GM12891 (cell line): ENCODE data around the gene PLCXD1.
"Not testable (repeated sequence)": the region's sequence is repeated elsewhere in the genome, so short reads cannot be mapped to it uniquely, and the experiment has no call there.

Experiments used
- PAX5 ChIP-seq: IDR thresholded peaks from 2 replicates; pipeline ENCODE4 v1.6.1; 2011; ENCODE audit warnings: low read length, moderate library complexity, mild to moderate bottlenecking; ENCODE audit not compliant: insufficient read depth, severe bottlenecking
- POLR2A ChIP-seq: IDR thresholded peaks from 2 replicates; pipeline ENCODE4 v1.6.1; 2011; ENCODE audit warnings: low read depth, low read length, control low read depth
- POLR2AphosphoS5 ChIP-seq: IDR thresholded peaks from 2 replicates; pipeline ENCODE4 v1.6.1; 2011; ENCODE audit warnings: low read depth, low read length, control low read depth
- POU2F2 ChIP-seq: IDR thresholded peaks from 2 replicates; pipeline ENCODE4 v1.6.1; 2011; ENCODE audit warnings: low read depth, mild to moderate bottlenecking, control low read depth, low read length, moderate library complexity
- SPI1 ChIP-seq: IDR thresholded peaks from 2 replicates; pipeline ENCODE4 v1.6.1; 2011; ENCODE audit warnings: low read depth, low read length, control low read depth
- TAF1 ChIP-seq: IDR thresholded peaks from 2 replicates; pipeline ENCODE4 v1.6.1; 2011; ENCODE audit warnings: low read depth, low read length, control low read depth

- TF ChIP-seq POLR2A, TAF1, POLR2AphosphoS5, PAX5, SPI1, POU2F2: not testable (repeated sequence)
These were observed 29.6 kb upstream of the PLCXD1 start for GRCh38 chrX:251396-252243.
